Hepatocyte (in vitro differentiated cells): ENCODE measurements around the gene SPAG5. TPM values are rescaled to one million over a fixed set of nuclear protein-coding genes. Genes with fewer than 3 reads are reported as not detected.

Source experiments
- DNase-seq: peaks from one replicate; pipeline ENCODE4 v3.0.0-alpha.2; 2016; ENCODE audit warnings: low spot score
- H2AFZ ChIP-seq: fragments of 200-600 bp; sonication (generic); 2 replicates; pipeline ENCODE4 v1.6.0; 2016; ENCODE audit warnings: antibody characterized with exemption, mild to moderate bottlenecking
- H3K27ac ChIP-seq: fragments of 200-600 bp; sonication (generic); 2 replicates; pipeline ENCODE4 v1.5.1; 2016; ENCODE audit warnings: mild to moderate bottlenecking
- H3K27me3 ChIP-seq: fragments of 200-600 bp; sonication (generic); 2 replicates; pipeline ENCODE4 v1.6.1; 2016
- H3K36me3 ChIP-seq: fragments of 200-600 bp; sonication (generic); replicated peaks from 2 replicates; pipeline ENCODE4 v1.5.1; 2016; ENCODE audit warnings: low read depth; ENCODE audit not compliant: insufficient read depth
- H3K4me1 ChIP-seq: fragments of 200-600 bp; sonication (generic); 2 replicates; pipeline ENCODE4 v1.5.1; 2016; ENCODE audit warnings: mild to moderate bottlenecking, moderate library complexity; ENCODE audit not compliant: insufficient read depth
- H3K4me2 ChIP-seq: fragments of 200-600 bp; sonication (generic); 2 replicates; pipeline ENCODE4 v1.6.0; 2016
- H3K4me3 ChIP-seq: fragments of 200-600 bp; sonication (generic); 2 replicates; pipeline ENCODE4 v1.5.1; 2016; ENCODE audit warnings: mild to moderate bottlenecking
- H3K79me2 ChIP-seq: fragments of 200-600 bp; sonication (generic); 2 replicates; pipeline ENCODE4 v1.6.0; 2017; ENCODE audit warnings: mild to moderate bottlenecking
- H3K9me2 ChIP-seq: fragments of 200-600 bp; sonication (generic); replicated peaks from 2 replicates; pipeline ENCODE4 v1.6.0; 2017; ENCODE audit warnings: mild to moderate bottlenecking; ENCODE audit not compliant: insufficient read depth
- H3K9me3 ChIP-seq: fragments of 200-600 bp; sonication (generic); 2 replicates; pipeline ENCODE4 v1.5.1; 2016; ENCODE audit warnings: low read depth, mild to moderate bottlenecking
- H4K20me1 ChIP-seq: fragments of 200-600 bp; sonication (generic); 2 replicates; pipeline ENCODE4 v1.6.0; 2016; ENCODE audit warnings: mild to moderate bottlenecking; ENCODE audit not compliant: insufficient read depth, poor library complexity, severe bottlenecking
- EZH2 ChIP-seq: fragments of 200-600 bp; sonication (generic); IDR thresholded peaks from 2 replicates; pipeline ENCODE4 v1.6.1; 2016; ENCODE audit warnings: antibody characterized with exemption, mild to moderate bottlenecking, borderline replicate concordance
- EZH2phosphoT487 ChIP-seq: fragments of 200-600 bp; sonication (generic); IDR thresholded peaks from one replicate; pipeline ENCODE4 v1.6.1; 2018; ENCODE audit warnings: antibody characterized with exemption, mild to moderate bottlenecking, low read depth, moderate library complexity; ENCODE audit not compliant: unreplicated experiment, severe bottlenecking
- WGBS: methylation state at CpG from one replicate; pipeline ENCODE4 v1.1.6; 2016; ENCODE audit warnings: low lambda C conversion rate; ENCODE audit errors: missing lambda C conversion rate; 5-methylcytosine and 5-hydroxymethylcytosine counted together
- polyA plus RNA-seq: library from polyadenylated mRNA; unstranded; fragments of >200 nt; fragmentation: Nextera tagmentation; extraction: Ambion mirVana; gene quantifications from 2 replicates; pipeline ENCODE4 v1.2.1, GENCODE V29; 2016
- total RNA-seq: library from RNA; depleted of rRNA; stranded (reverse); fragments of >200 nt; gene quantifications from 2 replicates; pipeline ENCODE4 v1.2.3, GENCODE V29; 2014
- TF ChIP-seq, protein P1 (sequence below): fragments of 200-600 bp; sonication (generic); IDR thresholded peaks from 2 replicates; pipeline ENCODE4 v1.5.1; 2016; ENCODE audit warnings: antibody characterized with exemption, mild to moderate bottlenecking; ENCODE audit not compliant: poor library complexity

SPAG5 gene
- total and polyA plus RNA-seq, 2 experiments from 2014 or later: 13.9 to 17.9 TPM

- Histone ChIP-seq H3K9me3 (no peaks in the 10 kb centered on the region), H2AFZ (peak overlapping the region; percentile 80), H3K9me2 (no peaks in the 10 kb centered on the region), H3K79me2 (peaks cover 31% of the 10 kb centered on the region), H3K4me1 (peaks cover 12% of the 10 kb centered on the region), H4K20me1 (no peaks in the 10 kb centered on the region), H3K4me3 (peak overlapping the region; percentile 49), H3K4me2 (peak overlapping the region; percentile 81), H3K27me3 (no peaks in the 10 kb centered on the region), H3K36me3 (no peaks in the 10 kb centered on the region), H3K27ac (peak overlapping the region; percentile 54)
- no peak for DNase-seq
- no peak for TF ChIP-seq EZH2phosphoT487
- no peak for TF ChIP-seq EZH2
- TF ChIP-seq, protein P1, sequence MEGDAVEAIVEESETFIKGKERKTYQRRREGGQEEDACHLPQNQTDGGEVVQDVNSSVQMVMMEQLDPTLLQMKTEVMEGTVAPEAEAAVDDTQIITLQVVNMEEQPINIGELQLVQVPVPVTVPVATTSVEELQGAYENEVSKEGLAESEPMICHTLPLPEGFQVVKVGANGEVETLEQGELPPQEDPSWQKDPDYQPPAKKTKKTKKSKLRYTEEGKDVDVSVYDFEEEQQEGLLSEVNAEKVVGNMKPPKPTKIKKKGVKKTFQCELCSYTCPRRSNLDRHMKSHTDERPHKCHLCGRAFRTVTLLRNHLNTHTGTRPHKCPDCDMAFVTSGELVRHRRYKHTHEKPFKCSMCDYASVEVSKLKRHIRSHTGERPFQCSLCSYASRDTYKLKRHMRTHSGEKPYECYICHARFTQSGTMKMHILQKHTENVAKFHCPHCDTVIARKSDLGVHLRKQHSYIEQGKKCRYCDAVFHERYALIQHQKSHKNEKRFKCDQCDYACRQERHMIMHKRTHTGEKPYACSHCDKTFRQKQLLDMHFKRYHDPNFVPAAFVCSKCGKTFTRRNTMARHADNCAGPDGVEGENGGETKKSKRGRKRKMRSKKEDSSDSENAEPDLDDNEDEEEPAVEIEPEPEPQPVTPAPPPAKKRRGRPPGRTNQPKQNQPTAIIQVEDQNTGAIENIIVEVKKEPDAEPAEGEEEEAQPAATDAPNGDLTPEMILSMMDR: no peak
- WGBS: 74% methylated on average over 5 of the region's 5 CpGs
Observed at GRCh38 chr17:28572259-28573039, 26.4 kb downstream of the SPAG5 start.

DNA sequence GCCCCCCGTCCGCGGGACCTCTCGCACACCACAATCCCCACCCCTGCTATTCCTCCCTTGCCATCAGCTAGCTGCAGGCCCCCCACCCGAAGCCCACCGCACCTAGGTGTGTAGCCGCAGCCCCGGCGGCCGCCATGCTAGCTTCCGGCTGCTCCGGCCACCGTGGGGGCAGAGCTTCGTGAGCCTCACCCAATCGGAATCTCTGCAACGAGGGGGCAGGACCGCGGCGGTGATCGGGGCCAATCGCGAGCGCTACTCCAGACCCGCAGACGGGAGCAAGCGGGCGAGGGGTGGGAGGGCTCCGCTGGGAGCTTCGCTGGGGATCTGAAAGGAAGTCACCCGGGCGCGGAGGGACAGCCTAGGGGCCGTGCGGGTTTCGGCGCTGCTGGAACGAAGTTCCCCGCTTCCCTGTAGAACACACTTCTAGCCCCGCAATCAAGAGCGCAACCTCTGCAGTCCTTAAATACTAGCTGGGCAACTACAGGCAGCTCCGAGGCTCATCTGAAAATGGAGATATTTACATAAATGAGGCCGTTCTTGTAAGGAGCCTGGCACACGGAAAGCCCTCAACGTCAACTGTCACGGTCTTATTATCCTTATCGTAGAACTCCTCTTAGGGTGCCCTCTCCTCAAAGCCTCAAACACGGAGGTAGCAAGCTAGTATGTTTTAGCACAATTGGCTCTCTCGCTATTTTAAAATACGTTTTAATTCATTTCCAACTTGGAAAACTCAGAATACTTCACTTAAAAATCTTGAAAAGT is 27.3 kb downstream of the SPAG5 start, which contains the start of gene PIGS:
TSS of gene PIGS (minus strand) at position 164 of the 762 bp plus-strand sequence. CDS start at position 136, 28 bp downstream.
- 3% methylated on average over 39 of the region's 49 CpGs for WGBS
- H3K4me3 ChIP-seq: peak within 1 kb of the TSS; percentile 61
- peak within 1 kb of the TSS; percentile 70 for H3K27ac ChIP-seq
- H2AFZ ChIP-seq: peak within 1 kb of the TSS; percentile 83
- H3K27me3 ChIP-seq: no peaks in the 10 kb centered on the region
- H3K4me1 ChIP-seq: peaks cover 12% of the 10 kb centered on the region
- no peaks in the 10 kb centered on the region for H3K9me2 ChIP-seq
- H3K36me3 ChIP-seq: no peaks in the 10 kb centered on the region
- H3K9me3 ChIP-seq: no peaks in the 10 kb centered on the region
- H3K4me2 ChIP-seq: peak within 1 kb of the TSS; percentile 81
- H4K20me1 ChIP-seq: no peaks in the 10 kb centered on the region
- DNase-seq: peak; percentile 96
- peaks cover 36% of the 10 kb centered on the region for H3K79me2 ChIP-seq
- TF ChIP-seq EZH2phosphoT487: no peak
- TF ChIP-seq EZH2: no peak
- TF ChIP-seq, protein P1: no peak

DNA sequence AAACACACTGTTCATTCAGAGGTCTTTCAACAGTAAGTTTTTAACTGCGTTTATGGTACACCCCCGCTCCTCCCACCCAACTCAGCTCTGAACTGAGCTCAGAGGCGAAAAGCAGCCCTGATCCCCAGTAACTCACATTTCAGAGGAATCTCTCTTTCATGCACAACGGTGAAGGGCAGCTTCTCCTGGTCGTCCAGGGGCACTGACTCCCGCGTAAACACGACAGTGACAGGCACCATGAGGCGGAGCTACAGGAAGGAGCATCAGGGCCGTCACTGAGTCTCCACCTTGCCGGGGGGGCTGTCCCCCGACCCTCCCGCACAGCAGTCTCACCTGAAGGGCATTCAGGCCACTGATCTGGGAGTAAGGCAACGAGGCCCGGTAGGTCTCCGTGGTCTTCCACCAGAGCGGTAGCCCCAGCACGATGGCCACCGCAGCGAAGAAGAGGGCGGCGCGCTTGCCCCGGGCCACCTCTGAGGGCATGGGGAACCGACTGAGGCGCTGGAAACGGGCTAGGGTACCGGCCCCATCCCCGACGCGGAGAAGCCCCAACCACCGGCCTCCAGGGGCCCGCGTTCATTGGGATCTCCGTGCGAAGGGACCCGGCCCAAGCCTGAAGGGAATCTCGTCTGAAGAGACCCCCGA is 28.0 kb downstream of the SPAG5 start:
- H2AFZ ChIP-seq: peak overlapping the region; percentile 83
- 2% methylated on average over 23 of the region's 39 CpGs for WGBS

More for the DNA sequence above, 28.0 kb downstream of the SPAG5 start:
- Histone ChIP-seq H4K20me1 (no peaks in the 10 kb centered on the region), H3K79me2 (peaks cover 37% of the 10 kb centered on the region), H3K4me3 (peak overlapping the region; percentile 61), H3K4me2 (peak overlapping the region; percentile 81), H3K36me3 (no peaks in the 10 kb centered on the region), H3K9me3 (no peaks in the 10 kb centered on the region), H3K27ac (peak overlapping the region; percentile 70), H3K9me2 (no peaks in the 10 kb centered on the region), H3K27me3 (no peaks in the 10 kb centered on the region), H3K4me1 (peaks cover 12% of the 10 kb centered on the region)
- peak; percentile 67 for DNase-seq
- TF ChIP-seq EZH2 (no peak), EZH2phosphoT487 (no peak)
- TF ChIP-seq, protein P1: no peak
